8988T (cell line): ENCODE data around the gene TRHDE.

Source experiments
- DNase-seq: peaks from one replicate; pipeline ENCODE4 v3.0.0; 2011

The TRHDE gene

DNA sequence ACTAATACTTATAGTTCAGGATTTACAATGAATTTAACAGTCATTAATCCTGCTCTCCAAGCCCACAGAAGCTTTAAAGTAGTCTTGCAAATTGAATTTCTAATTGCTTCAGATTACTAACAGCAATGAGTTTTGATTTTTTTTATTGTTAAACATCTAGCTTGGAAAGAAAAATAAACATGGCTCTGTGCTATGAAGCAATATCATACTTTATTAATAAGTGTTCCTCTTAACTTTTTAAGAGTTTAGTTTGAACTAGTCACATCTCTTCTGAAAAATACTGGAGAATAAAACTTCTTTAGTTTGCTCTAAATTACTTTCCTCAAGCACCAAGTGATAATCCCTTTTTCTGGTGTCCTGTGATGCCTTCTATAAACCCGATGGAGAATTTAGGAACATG lies 250.2 kb downstream of the TRHDE start:
- DNase-seq, result no peak

DNA sequence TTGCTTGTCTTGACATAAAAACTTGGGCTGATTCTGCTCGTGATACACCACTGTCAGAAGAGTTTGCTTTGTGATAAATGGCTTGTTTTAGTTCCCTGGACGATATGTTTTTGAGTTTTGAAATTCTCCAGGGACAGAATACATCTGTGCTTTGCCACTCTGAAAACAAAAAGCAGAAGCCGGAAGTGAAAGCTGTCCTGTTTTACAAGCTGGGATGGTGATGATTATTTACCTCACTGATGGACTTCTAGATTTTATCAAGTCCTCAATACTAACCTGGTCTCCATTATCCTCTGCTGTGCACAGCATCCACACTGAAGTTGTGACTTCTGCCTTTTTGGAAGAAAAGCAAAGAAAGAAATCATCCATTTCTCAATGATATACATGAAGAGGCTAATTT lies 251.6 kb downstream of the TRHDE start:
- DNase-seq, result no peak

DNA sequence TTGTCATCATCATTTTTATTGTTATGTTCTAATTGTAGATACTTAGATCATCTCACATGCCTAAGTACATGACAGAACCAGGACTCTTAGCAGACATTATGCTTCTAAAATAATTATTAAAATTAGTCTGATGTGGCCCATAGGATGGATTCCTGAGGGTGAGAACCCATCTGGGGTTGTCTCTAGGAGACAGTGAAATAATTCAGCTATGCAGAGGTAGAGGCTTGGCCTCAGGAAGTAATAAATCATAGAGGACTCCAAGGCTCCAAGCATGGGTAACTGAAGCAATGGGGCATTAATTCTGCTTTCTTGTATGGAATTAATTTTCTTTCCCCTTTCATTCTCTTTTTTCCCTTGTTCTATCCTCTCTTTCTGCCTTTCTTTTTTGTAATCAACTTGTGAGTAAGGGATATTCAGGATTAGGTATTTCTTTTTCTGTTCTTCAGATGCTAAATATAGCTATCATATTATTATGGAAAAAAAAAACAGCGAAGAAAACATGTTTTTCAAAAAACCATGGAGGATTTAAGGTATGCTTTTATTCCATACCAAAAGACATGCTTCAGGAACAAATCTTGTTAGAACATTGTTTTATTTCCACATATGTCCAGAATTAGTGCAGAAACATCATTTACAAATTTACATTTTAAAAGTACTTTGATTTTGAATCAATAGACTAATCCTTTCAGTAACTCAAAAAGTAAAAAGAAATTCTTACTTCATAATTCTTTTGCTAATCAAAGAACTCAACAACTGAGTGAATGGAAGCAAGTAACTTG lies 263.2 kb downstream of the TRHDE start:
- DNase-seq, result no peak

DNA sequence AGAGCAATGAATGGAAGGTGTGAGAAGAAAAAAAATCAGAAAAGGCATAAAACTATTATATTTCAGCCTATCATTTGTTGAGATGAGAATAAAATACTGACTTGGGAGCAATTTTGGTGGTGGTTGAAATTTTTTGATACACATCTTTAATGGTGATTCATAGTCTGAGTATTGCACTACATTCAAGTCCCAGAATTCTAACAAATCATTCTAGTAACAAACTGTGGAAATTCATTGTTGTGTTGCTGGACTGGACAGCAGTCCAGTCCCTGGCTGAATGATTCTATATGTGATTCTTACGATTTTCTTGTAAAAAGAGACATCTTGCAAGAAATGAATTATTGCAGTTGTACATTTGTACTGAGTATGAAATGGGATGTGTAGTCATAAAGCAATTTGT lies 268.6 kb downstream of the TRHDE start:
- DNase-seq, result no peak

DNA sequence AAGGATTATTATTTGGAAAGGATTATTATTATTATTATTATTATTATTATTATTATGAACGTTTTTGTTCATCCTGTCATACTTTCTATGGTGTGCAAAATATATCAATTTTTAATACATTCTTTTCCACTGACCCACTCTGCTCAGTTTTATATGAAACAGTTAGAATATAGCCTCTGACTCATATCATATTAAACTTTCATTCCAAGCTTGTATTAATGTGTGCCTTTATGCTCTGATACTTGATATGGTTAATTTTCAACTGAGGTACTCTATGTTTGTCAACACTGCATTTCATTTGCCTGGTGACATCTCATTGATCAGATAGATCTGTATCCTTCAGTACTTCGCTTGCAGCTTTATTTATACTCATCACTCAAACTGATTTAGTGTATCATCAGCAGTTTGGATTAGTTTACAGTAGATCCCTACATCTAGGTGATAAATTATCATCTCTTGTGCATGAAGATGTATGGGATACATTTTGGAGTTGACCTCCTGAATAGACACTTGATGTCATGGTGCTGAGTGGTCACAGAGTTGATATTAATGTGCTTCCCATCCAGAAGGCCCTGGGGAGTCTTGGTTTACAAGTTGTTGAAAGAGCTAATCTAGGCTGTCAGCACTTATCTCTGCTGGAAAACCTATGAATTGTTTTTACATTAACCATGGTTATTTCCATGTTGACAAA lies 271.8 kb downstream of the TRHDE start:
- DNase-seq, result no peak

DNA sequence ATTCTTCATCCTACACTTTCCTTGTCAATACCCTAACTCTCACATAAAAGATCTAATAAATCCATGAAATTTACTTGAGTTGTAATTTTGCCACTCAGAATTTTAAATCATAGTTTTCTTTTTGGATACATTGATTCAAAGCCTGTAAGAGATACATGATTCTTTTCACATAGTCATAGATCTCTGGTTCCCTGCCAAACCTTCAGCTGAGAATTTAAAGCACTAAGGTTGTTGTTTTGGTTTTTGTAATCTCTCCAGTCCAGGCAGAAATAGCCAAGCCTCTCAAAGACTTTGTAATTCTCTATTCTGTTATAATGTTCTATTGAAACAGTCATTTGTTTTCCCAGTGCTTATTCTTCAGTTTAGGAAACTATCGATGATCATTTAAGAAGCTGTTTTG lies 273.9 kb downstream of the TRHDE start:
- no peak for DNase-seq

DNA sequence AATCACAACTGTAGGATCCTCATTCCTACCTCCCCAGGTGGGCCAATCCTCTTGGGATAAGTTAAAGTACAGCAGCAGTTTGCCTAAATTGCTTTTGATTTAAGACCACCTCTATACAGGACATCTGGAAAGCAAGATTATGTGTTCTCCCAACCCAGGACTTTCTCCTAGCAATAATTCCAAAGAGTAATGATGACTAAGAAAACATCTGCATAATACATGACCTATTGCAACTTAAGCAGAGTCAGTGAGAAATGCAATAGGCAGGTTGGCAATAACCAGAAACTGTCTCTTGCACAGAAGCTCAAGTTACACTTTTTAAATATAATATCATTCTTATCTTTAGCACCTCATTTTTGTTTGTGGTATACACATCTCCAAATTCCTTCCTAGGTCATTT lies 275.4 kb downstream of the TRHDE start:
- DNase-seq, result no peak

DNA sequence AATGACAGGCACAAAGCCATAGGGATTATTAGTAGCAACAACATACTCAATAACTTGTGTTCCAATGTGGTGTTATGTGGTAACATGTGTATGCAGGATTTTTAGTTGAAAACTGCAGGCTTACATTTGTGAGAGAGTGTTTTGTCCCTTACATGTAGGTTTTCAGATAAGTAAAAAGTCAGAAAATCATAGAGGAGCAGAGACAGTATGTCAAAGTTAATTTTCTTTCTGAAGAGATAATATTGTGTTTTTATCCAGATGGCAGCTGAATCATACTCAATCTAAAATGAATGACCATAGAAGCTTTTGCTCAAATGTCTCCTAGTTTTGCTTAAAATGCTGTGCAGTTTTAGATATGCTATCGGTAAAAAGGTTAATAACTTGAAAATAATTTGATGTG lies 277.0 kb downstream of the TRHDE start:
- no peak for DNase-seq

DNA sequence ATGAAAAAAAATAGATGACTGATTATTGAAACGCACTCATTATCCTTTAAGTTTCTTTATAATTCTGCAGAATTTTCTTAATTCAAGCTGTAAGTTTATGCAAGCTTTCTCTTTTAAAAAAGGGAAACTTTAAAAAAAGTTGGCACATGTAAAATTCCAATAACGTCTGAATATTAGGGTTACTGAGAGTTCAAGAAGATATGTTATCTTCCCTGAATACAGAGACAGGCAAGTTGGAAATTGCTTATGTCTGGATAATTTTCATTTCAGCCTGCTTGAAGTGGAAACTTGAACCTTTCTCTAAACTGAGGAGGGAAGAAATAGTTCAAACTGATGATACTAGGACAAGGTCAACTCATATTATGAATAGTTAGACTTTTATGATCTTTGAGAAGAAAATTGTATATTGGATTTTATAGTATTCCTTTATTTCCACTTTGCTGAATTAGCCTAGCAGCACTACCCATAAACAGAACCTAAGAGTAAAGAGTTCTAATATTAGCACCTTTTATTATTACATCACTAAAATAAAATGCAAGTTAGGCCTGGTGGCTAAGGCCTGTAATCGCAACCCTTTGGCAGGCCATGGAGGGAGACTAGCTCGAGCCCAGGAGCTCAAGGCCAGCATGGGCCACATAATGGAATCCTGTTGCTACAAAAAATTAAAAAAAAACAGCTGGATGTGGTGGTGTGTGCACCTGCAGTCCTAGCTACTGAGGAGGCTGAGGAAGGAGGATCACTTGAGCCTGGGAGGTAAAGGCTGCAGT lies 288.0 kb downstream of the TRHDE start:
- DNase-seq, result no peak

DNA sequence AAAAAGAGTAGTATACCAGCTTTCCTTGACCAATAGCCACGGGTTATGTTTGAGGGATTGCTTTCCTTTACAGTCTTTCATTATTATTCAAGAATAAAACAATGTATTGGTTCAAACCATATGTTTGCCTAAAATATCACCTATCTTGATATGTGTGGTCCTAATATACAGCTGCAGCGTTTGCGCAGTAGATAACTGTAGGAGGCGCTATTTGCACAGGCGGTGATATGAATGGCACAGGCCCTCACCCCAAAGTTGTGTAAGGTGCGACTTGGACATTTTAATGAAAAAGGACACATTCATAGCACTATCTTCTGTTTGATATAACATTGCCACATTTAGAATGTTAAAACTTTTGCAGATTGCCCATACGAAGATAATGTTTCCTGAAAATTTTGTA lies 298.4 kb downstream of the TRHDE start:
- no peak for DNase-seq

DNA sequence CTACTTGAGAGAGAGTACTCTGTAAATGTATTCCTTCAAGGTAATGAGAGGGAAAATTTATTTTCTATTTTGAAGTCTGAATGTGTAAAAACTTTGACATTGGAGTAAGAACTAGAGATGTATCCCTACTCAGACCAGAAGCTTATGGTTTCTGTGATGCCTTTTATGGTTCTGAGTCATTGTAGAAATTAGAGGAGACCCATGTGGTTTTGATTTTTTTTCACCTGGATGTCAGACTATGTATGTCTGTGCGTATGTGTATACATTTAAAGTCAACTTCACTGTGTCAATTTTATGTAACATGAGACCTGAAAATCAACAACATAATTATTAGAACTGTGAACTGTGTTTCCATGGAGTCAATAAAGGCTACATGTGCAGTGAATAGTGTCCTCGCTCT lies 302.0 kb downstream of the TRHDE start:
- DNase-seq, result no peak

DNA sequence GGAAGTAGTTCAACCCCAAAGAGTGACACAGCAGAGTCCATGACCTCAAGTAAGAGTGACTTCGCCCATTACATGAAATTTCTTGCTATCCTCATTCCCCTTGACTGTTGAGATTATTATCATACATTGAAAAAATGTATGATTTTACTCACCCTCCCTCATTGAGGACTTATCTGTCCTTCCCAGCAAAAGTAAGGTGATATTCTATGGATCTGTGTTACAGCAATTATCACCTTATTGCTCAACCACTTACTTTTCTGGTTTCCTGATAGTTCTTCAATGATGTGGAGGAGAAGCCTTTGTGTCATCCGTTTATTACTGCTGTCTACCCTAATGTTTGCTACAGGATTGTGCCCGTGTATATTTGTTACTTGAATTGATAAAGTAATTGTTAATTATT lies 306.2 kb downstream of the TRHDE start:
- no peak for DNase-seq

DNA sequence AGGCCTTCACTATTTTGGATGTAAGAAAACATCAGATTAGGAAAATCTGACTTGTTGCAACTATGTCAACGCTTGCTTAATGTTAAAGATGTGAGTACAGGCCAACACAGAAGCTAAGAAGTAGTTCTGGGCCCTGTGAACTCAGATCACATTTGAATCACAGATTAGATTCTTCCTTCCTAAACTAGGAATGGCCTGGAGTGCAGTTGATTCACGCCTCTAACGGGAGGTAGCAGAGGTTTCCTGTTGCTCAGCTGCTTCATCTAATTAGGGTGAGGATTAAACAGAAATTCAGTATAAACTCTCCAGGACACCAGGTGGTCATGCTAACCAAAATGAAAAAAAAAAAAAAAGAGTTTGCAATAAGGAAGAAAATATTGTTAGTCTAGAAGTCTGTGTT lies 314.3 kb downstream of the TRHDE start:
- DNase-seq, result no peak

DNA sequence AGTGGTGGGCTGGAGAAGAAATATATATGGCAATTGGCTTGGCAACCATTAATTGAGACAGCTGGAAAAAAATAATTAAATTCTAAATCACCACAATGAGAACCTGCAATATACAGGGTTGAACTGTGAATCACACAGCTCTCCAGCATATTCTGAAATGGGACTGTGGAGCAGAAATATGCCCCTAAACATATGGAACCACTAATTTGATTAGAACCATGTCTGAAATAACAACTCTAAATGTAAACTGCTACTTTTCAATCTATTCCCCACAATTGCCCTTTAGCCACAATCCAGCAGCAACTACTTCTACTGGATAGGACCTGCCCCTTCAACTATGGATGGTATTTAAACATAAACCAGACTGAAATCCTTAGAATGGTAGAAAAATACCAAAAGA lies 330.4 kb downstream of the TRHDE start:
- DNase-seq, result no peak

DNA sequence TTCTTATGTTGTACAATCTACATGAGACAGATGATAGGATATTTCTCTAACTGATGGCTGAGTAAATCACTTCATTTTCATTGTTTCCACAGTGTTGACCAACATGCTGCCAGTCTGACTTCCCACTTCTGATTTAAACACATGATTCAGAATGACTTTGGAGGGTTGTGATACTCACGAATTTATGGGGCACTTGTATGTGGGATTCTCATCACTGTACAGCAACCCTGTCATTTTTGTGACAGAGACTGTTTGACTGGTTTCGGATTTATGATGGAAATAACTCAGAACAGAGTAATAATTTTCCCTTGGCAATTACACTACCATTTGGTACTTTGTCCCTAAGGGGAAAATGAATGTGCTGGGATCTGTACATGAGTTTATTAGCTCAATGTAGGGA lies 333.8 kb downstream of the TRHDE start:
- DNase-seq, result no peak

DNA sequence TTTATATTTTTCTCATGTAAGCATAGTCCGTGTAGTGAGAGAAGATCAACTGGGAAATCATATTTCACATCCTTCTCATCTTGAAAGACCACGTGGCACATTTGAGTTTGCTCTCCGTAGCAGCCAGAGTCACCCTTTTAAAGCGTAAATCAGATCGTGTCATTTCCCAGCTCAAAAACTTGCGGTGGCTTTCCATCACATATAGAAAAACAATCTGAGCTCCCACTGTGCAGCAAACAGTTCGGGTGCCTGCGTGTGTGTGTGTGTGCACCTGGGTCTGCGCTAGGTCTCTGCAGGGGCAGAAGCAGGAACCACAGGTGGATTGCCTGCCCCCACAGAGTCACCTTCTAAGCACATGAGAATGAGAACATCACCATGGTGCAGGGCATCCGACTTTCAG lies 338.2 kb downstream of the TRHDE start:
- DNase-seq, result no peak

DNA sequence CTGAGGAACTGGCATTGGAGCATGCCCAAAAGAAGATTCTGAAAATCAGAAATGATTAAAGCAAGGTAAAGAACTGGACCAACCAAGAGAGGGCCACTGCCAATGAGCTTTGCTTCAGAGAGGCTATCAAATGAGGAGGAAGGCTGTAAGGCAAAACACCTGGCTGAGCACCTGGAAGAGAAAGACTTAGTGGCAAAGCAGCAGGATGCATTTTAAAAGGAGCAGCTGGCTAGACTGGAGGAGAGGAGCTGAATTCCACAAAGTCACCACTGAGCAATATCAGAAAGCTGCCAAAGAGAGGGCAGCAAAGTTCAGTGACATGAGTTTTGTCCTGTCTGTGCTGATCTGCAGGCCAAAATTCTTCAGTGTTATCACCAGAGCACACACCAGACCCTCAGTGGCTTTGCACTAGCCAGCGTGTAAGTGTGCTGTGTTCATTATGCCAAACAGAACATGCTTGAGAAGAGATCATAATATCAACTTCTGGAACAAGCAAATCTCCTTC lies 338.7 kb downstream of the TRHDE start:
- DNase-seq, result no peak

DNA sequence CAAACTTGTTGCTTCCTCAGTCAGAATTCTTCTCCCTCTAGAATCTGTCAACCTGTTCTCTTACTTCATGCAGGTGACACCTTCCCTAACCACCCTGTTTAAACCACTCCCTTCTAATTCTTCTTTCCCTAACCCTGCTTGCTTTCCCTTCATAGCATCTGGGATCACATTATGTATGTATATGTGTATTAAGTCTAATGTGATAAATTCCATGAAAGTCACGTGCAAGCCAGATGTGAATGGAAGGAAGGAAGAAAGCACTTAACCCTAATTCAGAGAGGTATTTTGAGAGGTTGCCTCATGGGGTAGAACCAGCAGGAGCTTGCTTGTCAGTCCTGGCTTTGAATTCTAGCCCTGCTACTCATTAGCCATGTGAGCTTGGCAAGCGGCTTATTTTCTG lies 340.0 kb downstream of the TRHDE start:
- no peak for DNase-seq

DNA sequence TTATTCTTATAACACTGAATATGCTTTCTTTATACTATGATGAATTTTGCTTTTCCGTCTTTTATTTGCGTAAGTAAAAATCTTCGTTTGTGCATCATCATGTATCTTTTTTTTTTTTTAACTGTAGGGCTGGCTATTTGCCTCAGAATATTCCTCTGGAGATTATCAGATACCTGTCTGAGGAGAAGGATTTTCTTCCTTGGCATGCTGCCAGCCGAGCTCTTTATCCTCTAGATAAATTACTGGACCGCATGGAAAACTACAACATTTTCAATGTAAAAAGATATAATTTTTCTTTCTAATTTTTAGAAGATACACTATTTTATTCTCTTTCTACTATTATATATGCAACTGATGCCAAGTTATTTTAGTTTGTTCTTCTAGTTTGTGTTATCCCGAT lies 346.6 kb downstream of the TRHDE start:
- no peak for DNase-seq

DNA sequence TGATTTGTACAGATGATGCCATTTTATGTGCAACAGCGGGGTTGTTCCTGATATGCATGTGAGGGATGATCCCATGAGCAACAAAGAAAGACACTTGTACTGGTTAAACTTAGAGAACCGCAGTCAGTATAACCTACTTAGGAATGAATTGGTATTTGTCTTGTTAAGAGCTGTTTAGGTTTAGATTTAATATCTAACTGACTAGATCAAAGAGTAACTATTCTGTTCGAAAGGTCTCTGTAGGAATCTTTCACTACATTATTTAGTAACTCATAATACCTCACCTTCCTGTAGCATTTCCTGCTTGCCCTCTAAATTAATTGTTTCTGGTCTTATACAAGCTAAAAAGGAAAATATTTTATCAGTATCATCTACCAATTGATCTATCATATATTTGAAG lies 350.4 kb downstream of the TRHDE start:
- DNase-seq, result no peak

DNA sequence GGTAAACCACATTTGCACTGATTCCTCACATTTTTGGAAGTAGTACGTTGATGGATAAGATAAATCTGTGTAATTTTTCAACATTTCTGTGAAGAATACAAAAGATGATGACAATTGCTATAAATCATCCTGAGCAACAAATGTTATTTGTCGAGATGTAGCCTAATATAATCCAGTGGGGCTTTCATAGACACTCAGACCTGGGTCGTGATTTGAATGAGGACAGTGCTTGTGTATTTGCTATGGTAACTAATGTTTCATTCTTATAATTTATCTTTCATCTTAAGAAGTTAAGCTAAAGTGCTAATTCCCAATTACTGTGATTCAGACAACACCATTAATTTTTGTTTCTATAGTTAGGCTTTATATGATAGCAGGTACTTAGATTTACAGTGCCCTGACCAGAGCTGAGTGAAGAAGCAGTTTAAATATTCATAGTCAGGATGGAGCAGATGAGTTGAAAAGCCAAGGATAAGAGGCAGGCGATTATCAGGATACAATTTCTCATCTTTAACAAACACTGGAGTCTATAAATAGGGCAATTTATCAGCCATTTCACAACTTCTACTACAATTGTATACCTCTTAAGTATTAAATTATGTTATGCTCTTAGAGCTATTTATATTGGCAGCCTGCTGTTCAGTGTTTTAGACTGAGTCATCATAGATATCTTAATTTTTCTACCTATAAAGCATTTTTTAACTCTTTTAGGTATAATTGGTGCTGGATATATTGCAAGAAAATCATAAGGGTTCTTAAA lies 359.9 kb downstream of the TRHDE start:
- DNase-seq, result no peak

DNA sequence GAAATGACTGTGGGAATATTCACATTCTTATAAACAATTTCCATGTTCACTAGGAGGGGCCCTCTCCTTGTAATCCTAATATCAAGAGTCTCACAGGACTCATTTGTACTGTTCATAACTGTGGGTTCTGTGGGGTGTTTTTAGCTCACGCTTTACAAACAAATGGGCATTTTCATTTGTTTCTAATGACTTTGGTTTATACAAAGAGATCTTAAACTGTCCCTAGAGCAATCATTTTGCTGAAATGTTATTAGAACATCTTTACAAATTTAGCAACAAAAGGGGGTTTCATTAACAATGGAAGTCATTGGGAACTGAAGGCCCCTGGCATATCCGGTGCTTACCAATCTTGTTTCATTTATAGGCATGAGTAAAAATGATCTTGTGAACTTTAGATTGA lies 370.5 kb downstream of the TRHDE start:
- no peak for DNase-seq

DNA sequence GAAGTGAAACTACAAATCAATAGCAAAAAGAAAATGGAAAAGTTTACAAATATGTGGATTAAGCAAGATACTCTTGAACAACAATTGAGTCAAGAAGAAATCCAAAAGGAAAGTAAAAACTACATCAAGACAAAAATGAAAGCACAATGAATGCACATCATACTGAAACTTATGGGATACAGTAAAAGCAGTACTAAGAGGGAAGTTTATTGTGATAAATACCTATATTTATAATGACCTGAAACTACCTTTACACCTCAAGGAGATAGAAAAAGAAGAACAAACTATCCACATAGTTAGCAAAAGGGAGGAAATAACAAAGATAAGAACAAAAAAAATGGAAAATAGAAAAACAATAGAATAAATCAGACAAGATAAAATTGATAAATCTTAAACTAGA lies 375.0 kb downstream of the TRHDE start:
- no peak for DNase-seq
